ENCODE data around the gene GHR.

Gene GHR

GRCh38 chr5:42668254-42668653 lies 245.0 kb downstream of the GHR start (continued):
- TF ChIP-seq ZBTB26 (tag by site-specific recombination; optimal IDR thresholded peaks at IDR 0.05) (no peak), ZNF16 (tag by site-specific recombination; IDR thresholded peaks at IDR 0.05; ENCODE audit: low read depth) (no peak), ZNF148 (tag by site-specific recombination; IDR thresholded peaks at IDR 0.05; ENCODE audit: borderline replicate concordance) (no peak), ZNF518A (tag by site-specific recombination; conservative IDR thresholded peaks at IDR 0.05; ENCODE audit: low read depth) (no peak)

GRCh38 chr5:42672925-42673324 lies 249.7 kb downstream of the GHR start:
- POLR2A ChIA-PET: no interaction called here
- CTCF ChIA-PET: interaction anchor here (0.7 kb wide), 1 partner anchor 16 kb away, joined by 4 read pairs; no protein-coding TSS in a partner anchor
- H3K36me3 ChIP-seq (ENCODE audit: control insufficient read depth in 2 of 2, insufficient read depth in 1 of 2, low read length in 2 of 2): no peaks in the 10 kb centered on the region
- no peaks in the 10 kb centered on the region for H3K9me3 ChIP-seq (ENCODE audit: control insufficient read depth, insufficient read depth, low read depth, low read length)
- no peak overlapping the region for H3K4me3 ChIP-seq (ENCODE audit: low read depth, low read length)
- no peaks in the 10 kb centered on the region for H3K4me1 ChIP-seq (ENCODE audit: control insufficient read depth, insufficient read depth, low read length)
- H3K27ac ChIP-seq (ENCODE audit: extremely low read depth, low read depth, low read length): no peak overlapping the region
- TF ChIP-seq HIC1 (tag by site-specific recombination; IDR thresholded peaks at IDR 0.05) (no peak), ZSCAN18 (tag by site-specific recombination; IDR thresholded peaks at IDR 0.05) (no peak), ZNF530 (tag by site-specific recombination; IDR thresholded peaks at IDR 0.05; ENCODE audit: low read depth) (no peak), ZNF626 (tag by site-specific recombination; IDR thresholded peaks at IDR 0.05) (no peak), ZNF488 (tag by site-specific recombination; IDR thresholded peaks at IDR 0.05) (no peak), ZNF768 (tag by site-specific recombination; IDR thresholded peaks at IDR 0.05) (no peak), SETDB1 (IDR thresholded peaks at IDR 0.05; ENCODE audit: insufficient read length, low read length) (no peak), ZNF223 (tag by site-specific recombination; IDR thresholded peaks at IDR 0.05) (no peak), PRDM10 (tag by site-specific recombination; IDR thresholded peaks at IDR 0.05) (no peak), ZNF529 (tag by site-specific recombination; IDR thresholded peaks at IDR 0.05; ENCODE audit: insufficient replicate concordance) (no peak), ZNF660 (tag by site-specific recombination; IDR thresholded peaks at IDR 0.05) (no peak), ZNF10 (tag by site-specific recombination; IDR thresholded peaks at IDR 0.05) (no peak), ZNF510 (tag by site-specific recombination; IDR thresholded peaks at IDR 0.05; ENCODE audit: insufficient replicate concordance) (no peak)
